ENCODE results near the gene IQSEC1. TPM values are rescaled to one million over a fixed set of nuclear protein-coding genes. Genes with fewer than 3 reads are reported as not detected.

IQSEC1 gene
- total and polyA plus RNA-seq, 2 experiments from 2014 or later: 21.2 to 24.7 TPM

GRCh38 chr3:12947504-12948369 is 125.5 kb downstream of the IQSEC1 start:
- Histone ChIP-seq H2AFZ (no peak overlapping the region), H3K9me2 (replicated peaks; ENCODE audit: insufficient read depth) (no peaks in the 10 kb centered on the region), H3K79me2 (peaks cover 75% of the 10 kb centered on the region), H3K4me2 (peak overlapping the region; percentile 40), H3K27ac (peak overlapping the region; percentile 43), H3K4me1 (ENCODE audit: insufficient read depth) (peaks cover 24% of the 10 kb centered on the region), H3K4me3 (no peak overlapping the region), H3K36me3 (replicated peaks; ENCODE audit: insufficient read depth, low read depth) (no peaks in the 10 kb centered on the region), H3K27me3 (no peaks in the 10 kb centered on the region), H3K9me3 (ENCODE audit: low read depth) (no peaks in the 10 kb centered on the region), H4K20me1 (ENCODE audit: insufficient read depth, poor library complexity, severe bottlenecking) (peaks cover 46% of the 10 kb centered on the region)
- TF ChIP-seq CTCF (IDR thresholded peaks at IDR 0.05; ENCODE audit: poor library complexity) (no peak), EZH2 (IDR thresholded peaks at IDR 0.05; ENCODE audit: borderline replicate concordance) (no peak), EZH2phosphoT487 (IDR thresholded peaks at IDR 0.05; ENCODE audit: low read depth, severe bottlenecking, unreplicated experiment) (no peak)
- WGBS (ENCODE audit: low lambda C conversion rate, missing lambda C conversion rate): 83% methylated on average over 7 of the region's 7 CpGs
- DNase-seq (ENCODE audit: low spot score): peak; percentile 70

GRCh38 chr3:12946649-12947316 is 126.4 kb downstream of the IQSEC1 start:
- Histone ChIP-seq H3K4me2 (no peak overlapping the region), H3K4me3 (no peak overlapping the region), H3K27me3 (no peaks in the 10 kb centered on the region), H3K79me2 (peaks cover 69% of the 10 kb centered on the region), H3K9me2 (replicated peaks; ENCODE audit: insufficient read depth) (no peaks in the 10 kb centered on the region), H3K27ac (no peak overlapping the region), H4K20me1 (ENCODE audit: insufficient read depth, poor library complexity, severe bottlenecking) (peaks cover 43% of the 10 kb centered on the region), H3K9me3 (ENCODE audit: low read depth) (no peaks in the 10 kb centered on the region), H2AFZ (no peak overlapping the region), H3K4me1 (ENCODE audit: insufficient read depth) (peaks cover 24% of the 10 kb centered on the region), H3K36me3 (replicated peaks; ENCODE audit: insufficient read depth, low read depth) (no peaks in the 10 kb centered on the region)
- no peak for TF ChIP-seq EZH2 (IDR thresholded peaks at IDR 0.05; ENCODE audit: borderline replicate concordance)
- TF ChIP-seq EZH2phosphoT487 (IDR thresholded peaks at IDR 0.05; ENCODE audit: low read depth, severe bottlenecking, unreplicated experiment): no peak
- no peak for TF ChIP-seq CTCF (IDR thresholded peaks at IDR 0.05; ENCODE audit: poor library complexity)
- WGBS (ENCODE audit: low lambda C conversion rate, missing lambda C conversion rate): 82% methylated on average over 8 of the region's 8 CpGs
- no peak for DNase-seq (ENCODE audit: low spot score)

GRCh38 chr3:12946251-12946648 is 127.0 kb downstream of the IQSEC1 start:
- H4K20me1 ChIP-seq (ENCODE audit: insufficient read depth, poor library complexity, severe bottlenecking): peaks cover 43% of the 10 kb centered on the region
- H3K27ac ChIP-seq: no peak overlapping the region
- no peaks in the 10 kb centered on the region for H3K27me3 ChIP-seq
- DNase-seq (ENCODE audit: low spot score): no peak
- no peak overlapping the region for H3K4me2 ChIP-seq
- peaks cover 64% of the 10 kb centered on the region for H3K79me2 ChIP-seq
- 83% methylated on average over 6 of the region's 6 CpGs for WGBS (ENCODE audit: low lambda C conversion rate, missing lambda C conversion rate)
- no peak for TF ChIP-seq CTCF (IDR thresholded peaks at IDR 0.05; ENCODE audit: poor library complexity)
- no peak for TF ChIP-seq EZH2phosphoT487 (IDR thresholded peaks at IDR 0.05; ENCODE audit: low read depth, severe bottlenecking, unreplicated experiment)
- TF ChIP-seq EZH2 (IDR thresholded peaks at IDR 0.05; ENCODE audit: borderline replicate concordance): no peak
- no peaks in the 10 kb centered on the region for H3K9me3 ChIP-seq (ENCODE audit: low read depth)
- H3K4me1 ChIP-seq (ENCODE audit: insufficient read depth): peaks cover 24% of the 10 kb centered on the region
- H3K36me3 ChIP-seq (replicated peaks; ENCODE audit: insufficient read depth, low read depth): no peaks in the 10 kb centered on the region
- no peaks in the 10 kb centered on the region for H3K9me2 ChIP-seq (replicated peaks; ENCODE audit: insufficient read depth)
- H3K4me3 ChIP-seq: no peak overlapping the region
- H2AFZ ChIP-seq: no peak overlapping the region

Data from hepatocyte (in vitro differentiated cells).